HG03575 (cell line): ENCODE data around the gene PLXDC2.

Experiments
- ATAC-seq: cut with Tn5 transposase; IDR thresholded peaks from one replicate; pipeline ENCODE4 v1.9.1; 2021; ENCODE audit not compliant: unreplicated experiment, insufficient number of reproducible peaks, low FRiP score; ENCODE audit errors: extremely low read depth

PLXDC2 gene

GRCh38 chr10:20065814-20066213 lies 249.6 kb downstream of the PLXDC2 start:
- no peak for ATAC-seq

DNA sequence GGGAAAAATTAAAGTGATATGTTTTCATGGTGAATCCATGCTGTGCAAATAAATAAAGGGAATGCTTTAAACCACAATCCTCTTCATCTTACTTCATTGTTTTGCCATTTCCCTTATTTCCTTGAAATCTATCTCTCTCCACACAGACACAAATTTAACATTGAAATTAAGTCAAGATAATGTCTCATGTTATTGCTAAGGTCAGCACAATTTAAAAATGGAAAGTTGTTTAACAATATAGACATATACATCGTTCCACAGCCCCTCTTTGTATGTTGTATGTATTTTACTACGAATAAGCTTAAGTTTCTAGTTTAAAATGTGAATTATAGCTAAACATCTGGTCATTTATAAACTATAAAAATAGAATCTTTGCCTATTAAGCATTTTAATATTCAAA lies 256.9 kb downstream of the PLXDC2 start:
- ATAC-seq, result no peak

DNA sequence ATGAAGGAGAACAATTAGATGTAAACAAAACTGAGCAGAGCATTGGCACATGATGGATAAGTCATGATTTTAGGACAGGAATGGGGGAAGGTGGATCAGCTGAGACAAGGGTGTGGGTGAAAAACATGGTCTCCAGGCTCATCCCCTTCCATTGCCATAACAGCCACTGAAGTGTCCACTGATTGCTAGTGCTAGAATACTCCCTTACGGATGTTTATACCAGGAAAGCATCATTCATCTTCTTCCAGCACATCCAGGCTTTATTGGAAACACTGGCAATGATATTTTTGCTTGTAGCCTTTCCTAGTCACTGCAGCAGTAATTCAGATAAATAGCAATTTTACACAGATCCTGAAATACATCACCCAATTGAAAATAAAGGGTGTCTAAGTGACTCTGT lies 259.5 kb downstream of the PLXDC2 start:
- no peak for ATAC-seq

DNA sequence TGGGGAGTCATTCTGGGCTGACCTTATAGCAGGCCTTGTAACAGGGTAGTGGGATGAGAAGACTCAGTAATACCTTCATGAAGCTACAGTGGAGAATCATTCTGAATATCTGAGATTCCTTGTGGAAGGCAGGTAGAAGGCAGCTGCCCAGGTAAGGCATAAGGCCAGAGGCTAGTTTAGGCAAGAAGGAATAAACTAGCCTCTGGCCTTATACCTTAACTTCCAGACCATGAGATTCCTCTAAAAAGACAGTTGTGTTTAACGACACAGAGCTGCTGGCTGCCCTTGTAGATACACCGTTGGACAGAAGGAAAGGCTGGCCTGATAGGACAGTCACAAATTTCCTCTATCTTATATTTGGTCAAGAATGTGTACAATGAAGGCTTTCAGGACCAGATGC lies 268.2 kb downstream of the PLXDC2 start:
- no peak for ATAC-seq

- no peak for ATAC-seq
Observed at GRCh38 chr10:20085115-20085514, 268.9 kb downstream of the PLXDC2 start.

- ATAC-seq, result no peak
Observed at GRCh38 chr10:20087353-20087752, 271.1 kb downstream of the PLXDC2 start.

DNA sequence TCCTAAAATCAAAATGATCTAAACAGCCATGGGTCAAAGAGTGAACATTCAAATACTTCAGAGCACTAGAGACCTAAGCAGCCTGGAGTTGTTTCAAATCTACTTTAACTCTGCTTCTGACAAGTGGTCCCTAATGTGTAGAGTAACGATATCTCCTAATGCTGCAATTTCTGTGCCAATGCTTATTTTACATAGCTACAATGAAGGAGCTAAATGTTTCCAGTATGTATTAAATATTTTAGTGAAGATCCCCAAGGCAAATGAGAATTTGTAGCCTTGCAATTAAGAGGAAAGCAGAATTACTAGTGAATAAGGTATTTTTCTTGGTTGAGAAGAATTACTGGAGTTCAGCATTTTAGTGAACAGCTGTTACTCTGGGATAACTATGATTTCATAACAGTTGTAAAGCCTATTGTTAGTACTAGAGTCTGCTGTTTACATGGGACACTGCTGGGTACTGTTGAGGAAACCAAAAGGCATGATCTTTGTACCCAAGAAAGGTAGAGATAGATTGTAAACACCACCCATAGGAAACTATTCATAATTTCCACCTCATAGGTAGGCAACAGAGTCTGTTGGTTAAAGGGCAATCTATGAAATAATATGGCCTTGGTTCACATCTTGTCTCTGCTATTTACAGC lies 271.9 kb downstream of the PLXDC2 start:
- ATAC-seq, result no peak

GRCh38 chr10:20089879-20090278 lies 273.6 kb downstream of the PLXDC2 start:
- ATAC-seq, result no peak

DNA sequence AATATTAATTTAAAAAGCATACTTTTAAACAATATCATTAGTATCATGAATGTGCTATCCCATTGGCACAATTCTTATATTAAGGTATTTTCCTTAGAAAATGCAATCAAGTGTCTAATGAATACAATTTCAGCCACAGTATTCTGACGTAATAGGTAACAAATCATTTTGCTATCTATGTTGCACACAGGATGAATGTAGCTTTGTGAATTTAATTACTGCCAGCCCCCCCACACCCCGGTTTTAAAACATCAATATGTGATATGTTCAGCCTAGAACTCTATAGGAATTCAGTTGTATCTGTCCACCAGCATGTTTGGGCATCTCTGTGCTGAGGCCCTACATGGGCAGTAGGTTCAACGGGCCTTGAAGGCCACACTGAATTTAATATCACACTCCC lies 274.6 kb downstream of the PLXDC2 start:
- ATAC-seq, result no peak

DNA sequence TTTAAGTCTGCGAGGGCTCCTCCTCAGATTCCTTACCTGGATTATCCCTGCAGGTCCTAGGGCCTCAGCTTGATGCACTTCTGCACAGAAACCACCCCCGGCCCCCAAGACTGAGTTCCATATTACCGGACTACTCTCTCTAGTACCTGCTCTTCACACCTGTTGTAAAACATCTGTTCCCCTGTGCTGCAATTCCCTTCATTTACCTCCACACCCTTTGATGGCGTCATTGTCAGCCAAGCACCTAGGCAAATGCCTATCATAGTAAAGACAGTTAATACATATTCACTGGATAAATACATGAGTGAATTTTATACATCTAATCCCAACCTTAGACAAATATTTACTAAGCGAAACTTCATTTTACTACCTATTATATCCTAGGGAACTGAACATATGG lies 275.5 kb downstream of the PLXDC2 start:
- ATAC-seq, result no peak

- ATAC-seq, result no peak
Observed at GRCh38 chr10:20093600-20093999, 277.4 kb downstream of the PLXDC2 start.

- ATAC-seq, result no peak
Observed at GRCh38 chr10:20094226-20094976, 278.2 kb downstream of the PLXDC2 start.

GRCh38 chr10:20100171-20100570 lies 283.9 kb downstream of the PLXDC2 start:
- no peak for ATAC-seq

DNA sequence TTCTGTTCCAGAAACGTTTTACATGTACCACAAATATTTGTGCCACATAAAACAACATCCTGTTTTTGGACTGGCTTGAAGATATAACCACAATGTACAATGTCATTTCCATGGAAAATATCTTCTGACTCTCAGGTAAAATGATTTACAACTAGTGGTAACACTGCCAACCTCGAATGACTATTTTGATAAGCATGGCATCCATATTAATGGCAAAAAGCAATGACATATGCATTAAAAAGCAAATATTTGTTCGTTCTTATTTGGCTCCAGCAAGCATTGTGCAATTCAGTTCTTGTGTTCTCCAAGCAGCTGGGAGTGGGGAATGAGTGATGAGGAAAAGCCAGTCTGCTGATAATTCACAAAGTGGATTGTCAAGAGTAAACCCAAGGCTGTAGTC lies 289.0 kb downstream of the PLXDC2 start:
- no peak for ATAC-seq

- no peak for ATAC-seq
Observed at GRCh38 chr10:20105931-20106330, 289.7 kb downstream of the PLXDC2 start.

- no peak for ATAC-seq
Observed at GRCh38 chr10:20108021-20108420, 291.8 kb downstream of the PLXDC2 start.

GRCh38 chr10:20109613-20110012 lies 293.4 kb downstream of the PLXDC2 start:
- ATAC-seq, result no peak

DNA sequence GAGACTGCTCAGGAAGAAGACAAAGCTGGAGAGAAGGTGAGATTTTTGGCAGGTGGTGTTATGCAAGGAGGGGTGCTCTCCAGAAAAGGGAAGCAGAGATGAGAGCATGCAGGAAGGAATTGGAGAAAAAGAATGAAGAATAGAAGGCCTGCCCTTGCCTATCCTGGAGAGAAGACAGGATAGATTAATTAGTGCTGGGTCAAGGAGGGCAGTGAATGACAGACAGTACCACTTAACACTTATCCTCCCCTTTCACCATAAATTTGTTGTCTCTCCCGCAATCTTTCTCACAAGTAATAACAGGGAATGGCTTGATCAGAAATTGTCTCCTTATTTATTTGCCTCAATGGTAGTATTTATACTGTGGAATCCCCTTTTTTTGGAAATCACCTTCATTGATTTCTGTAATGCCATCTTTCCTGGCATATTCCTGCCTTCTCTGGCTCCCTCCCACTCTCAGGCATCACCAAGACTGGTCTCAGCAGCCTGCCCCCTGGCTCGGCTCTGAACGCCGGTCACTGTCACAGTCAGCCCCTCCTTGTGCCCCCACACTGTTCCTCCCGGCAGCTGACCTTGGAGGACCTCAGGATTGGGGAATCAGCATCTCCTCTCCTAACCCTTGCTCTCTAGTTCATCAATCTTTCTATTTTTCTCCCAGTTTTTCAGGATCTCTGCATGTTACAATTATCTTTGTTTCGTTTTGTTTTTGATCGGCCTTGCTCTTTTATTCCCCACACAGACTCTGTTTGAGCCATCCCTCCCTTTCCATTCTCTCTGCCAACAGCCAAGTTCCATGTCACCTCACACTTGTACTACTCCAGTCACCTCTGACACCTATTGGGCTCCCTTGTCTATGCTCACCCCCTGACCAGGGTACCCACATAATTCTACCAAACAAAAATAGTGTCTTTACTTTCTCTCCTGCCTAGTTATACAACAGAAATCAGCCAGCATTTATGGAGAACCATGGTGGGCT lies 294.2 kb downstream of the PLXDC2 start:
- ATAC-seq, result no peak

- ATAC-seq, result no peak
Observed at GRCh38 chr10:20114179-20114578, 297.9 kb downstream of the PLXDC2 start.

DNA sequence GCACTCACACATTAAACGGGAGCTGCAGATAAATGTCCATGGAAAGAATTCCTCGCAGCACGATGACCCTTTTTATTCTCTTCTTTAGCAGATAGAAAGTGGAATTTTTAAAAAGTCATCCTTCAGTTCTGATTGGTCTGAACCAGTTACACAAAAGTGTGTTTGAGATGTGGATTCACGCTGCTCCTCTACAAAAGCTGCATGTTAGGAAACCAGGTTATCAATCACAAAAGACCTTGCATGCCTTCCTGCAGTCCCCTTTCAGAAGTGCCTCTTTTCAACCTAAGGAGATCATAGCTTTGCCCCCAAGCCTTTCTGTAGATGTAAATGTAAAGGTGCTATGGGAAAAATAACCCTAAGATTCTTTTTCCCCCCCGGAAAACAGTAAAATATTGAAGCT lies 299.7 kb downstream of the PLXDC2 start:
- ATAC-seq, result no peak
